ENCODE results near the gene RPL32.

DNA sequence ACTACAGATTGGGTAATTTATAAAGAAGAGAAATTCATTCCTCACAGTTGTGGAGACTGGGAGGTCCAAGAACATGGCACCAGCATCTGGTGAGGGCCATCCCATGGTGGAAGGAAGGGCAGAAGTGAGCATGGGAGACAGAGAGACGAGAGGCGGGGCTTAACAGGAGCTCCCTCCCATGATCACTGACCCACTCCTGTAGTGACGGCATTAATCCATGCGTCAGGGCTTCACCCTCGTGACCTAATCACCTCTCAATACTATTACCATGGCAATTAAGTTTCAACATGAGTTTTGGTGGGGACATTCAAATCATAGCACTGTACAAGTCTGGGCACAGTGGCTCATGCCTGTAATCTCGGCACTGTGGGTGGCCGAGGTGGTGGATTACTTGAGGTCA lies 17.1 kb downstream of the RPL32 start:
- TF ChIP-seq, protein P1, sequence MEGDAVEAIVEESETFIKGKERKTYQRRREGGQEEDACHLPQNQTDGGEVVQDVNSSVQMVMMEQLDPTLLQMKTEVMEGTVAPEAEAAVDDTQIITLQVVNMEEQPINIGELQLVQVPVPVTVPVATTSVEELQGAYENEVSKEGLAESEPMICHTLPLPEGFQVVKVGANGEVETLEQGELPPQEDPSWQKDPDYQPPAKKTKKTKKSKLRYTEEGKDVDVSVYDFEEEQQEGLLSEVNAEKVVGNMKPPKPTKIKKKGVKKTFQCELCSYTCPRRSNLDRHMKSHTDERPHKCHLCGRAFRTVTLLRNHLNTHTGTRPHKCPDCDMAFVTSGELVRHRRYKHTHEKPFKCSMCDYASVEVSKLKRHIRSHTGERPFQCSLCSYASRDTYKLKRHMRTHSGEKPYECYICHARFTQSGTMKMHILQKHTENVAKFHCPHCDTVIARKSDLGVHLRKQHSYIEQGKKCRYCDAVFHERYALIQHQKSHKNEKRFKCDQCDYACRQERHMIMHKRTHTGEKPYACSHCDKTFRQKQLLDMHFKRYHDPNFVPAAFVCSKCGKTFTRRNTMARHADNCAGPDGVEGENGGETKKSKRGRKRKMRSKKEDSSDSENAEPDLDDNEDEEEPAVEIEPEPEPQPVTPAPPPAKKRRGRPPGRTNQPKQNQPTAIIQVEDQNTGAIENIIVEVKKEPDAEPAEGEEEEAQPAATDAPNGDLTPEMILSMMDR (conservative IDR thresholded peaks at IDR 0.05; ENCODE audit: low read length): no peak
- TF ChIP-seq EZH2phosphoT487 (IDR thresholded peaks at IDR 0.05; ENCODE audit: borderline replicate concordance): no peak
